HEK293 (cell line): ENCODE measurements around the gene BCL11A.
A peak's percentile ranks its signal among the peaks of the same experiment; 100 is the strongest.

Source experiments
- CTCF ChIA-PET: fragments of 350-600 bp; formaldehyde crosslinking; extraction: SDS; loops from one replicate; lab custom pipeline; 2021; ENCODE audit warnings: antibody characterized with exemption; lab: Yijun Ruan, JAX
- POLR2A ChIA-PET: fragments of 300-600 bp; formaldehyde crosslinking; extraction: SDS; loops from one replicate; lab custom pipeline; 2020; ENCODE audit warnings: antibody characterized with exemption, inconsistent platforms; lab: Yijun Ruan, JAX
- H3K27ac ChIP-seq: fragments of 200-500 bp; sonication (Bioruptor generic); 2 replicates; pipeline ENCODE4 v1.5.1; 2014; ENCODE audit warnings: low read depth, low read length, control low read depth, inconsistent platforms; ENCODE audit errors: extremely low read depth
- H3K36me3 ChIP-seq, 2 experiments: fragments of 200-500 bp in 1 of 2; sonication (Bioruptor generic) in 1 of 2; 1 replicate in 1 of 2; 2 replicates in 1 of 2; pipeline ENCODE4 v1.5.1; 2014 to 2017; ENCODE audit warnings: inconsistent platforms in 2 of 2, low read length in 2 of 2; ENCODE audit not compliant: control insufficient read depth in 2 of 2, insufficient read depth in 1 of 2
- H3K4me1 ChIP-seq: fragments of 200-500 bp; sonication (Bioruptor generic); 2 replicates; pipeline ENCODE4 v1.5.1; 2014; ENCODE audit warnings: mild to moderate bottlenecking, low read length, inconsistent platforms; ENCODE audit not compliant: control insufficient read depth, insufficient read depth
- H3K4me3 ChIP-seq: 2 replicates; pipeline ENCODE4 v1.5.1; 2011; ENCODE audit warnings: low read depth, mild to moderate bottlenecking, control low read depth, low read length, moderate library complexity
- H3K9me3 ChIP-seq: fragments of 200-500 bp; sonication (Bioruptor generic); 2 replicates; pipeline ENCODE4 v1.5.1; 2014; ENCODE audit warnings: low read depth, low read length, inconsistent platforms; ENCODE audit not compliant: control insufficient read depth, insufficient read depth
- FEZF1 ChIP-seq: fragments of 450-650 bp; formaldehyde crosslinking; IDR thresholded peaks from 2 replicates; pipeline ENCODE4 v1.5.1; 2016; ENCODE audit warnings: missing biosample characterization, missing genetic modification characterization
- GLIS1 ChIP-seq: fragments of 450-650 bp; formaldehyde crosslinking; IDR thresholded peaks from 2 replicates; pipeline ENCODE4 v1.5.1; 2016; ENCODE audit warnings: missing biosample characterization, missing genetic modification characterization
- KLF10 ChIP-seq: fragments of 450-650 bp; IDR thresholded peaks from 2 replicates; pipeline ENCODE4 v1.5.1; 2018; ENCODE audit warnings: missing biosample characterization, mild to moderate bottlenecking, missing genetic modification characterization
- KLF9 ChIP-seq: fragments of 450-650 bp; formaldehyde crosslinking; IDR thresholded peaks from 2 replicates; pipeline ENCODE4 v1.5.1; 2016; ENCODE audit warnings: missing biosample characterization, missing genetic modification characterization, low read depth
- PATZ1 ChIP-seq: fragments of 450-650 bp; formaldehyde crosslinking; IDR thresholded peaks from 2 replicates; pipeline ENCODE4 v1.5.1; 2016; ENCODE audit warnings: missing biosample characterization, missing genetic modification characterization
- SP3 ChIP-seq: fragments of 450-650 bp; formaldehyde crosslinking; IDR thresholded peaks from 2 replicates; pipeline ENCODE4 v1.5.1; 2016; ENCODE audit warnings: missing biosample characterization, missing genetic modification characterization
- ZBTB17 ChIP-seq: fragments of 450-650 bp; formaldehyde crosslinking; IDR thresholded peaks from 2 replicates; pipeline ENCODE4 v1.5.1; 2016; ENCODE audit warnings: missing biosample characterization, missing genetic modification characterization
- ZNF157 ChIP-seq: fragments of 450-650 bp; formaldehyde crosslinking; IDR thresholded peaks from 2 replicates; pipeline ENCODE4 v1.5.1; 2016; ENCODE audit warnings: missing biosample characterization, missing genetic modification characterization
- ZNF19 ChIP-seq: fragments of 450-650 bp; formaldehyde crosslinking; IDR thresholded peaks from 2 replicates; pipeline ENCODE4; 2016; ENCODE audit warnings: missing biosample characterization, missing genetic modification characterization, low read depth
- ZNF2 ChIP-seq: fragments of 450-650 bp; formaldehyde crosslinking; IDR thresholded peaks from 2 replicates; pipeline ENCODE4 v1.5.1; 2016; ENCODE audit warnings: missing biosample characterization, missing genetic modification characterization
- ZNF274 ChIP-seq, 2 experiments: fragments of 200-500 bp in 1 of 2; fragments of 450-650 bp in 1 of 2; sonication (Bioruptor generic) in 1 of 2; formaldehyde crosslinking in 1 of 2; IDR thresholded peaks; 2 replicates each; pipeline versions ENCODE4 v1.5.1 to v1.6.1; 2014 to 2016; ENCODE audit warnings: borderline replicate concordance in 1 of 2, inconsistent platforms in 1 of 2, low read length in 1 of 2, missing biosample characterization in 1 of 2, missing genetic modification characterization in 1 of 2
- ZNF341 ChIP-seq: fragments of 450-650 bp; formaldehyde crosslinking; IDR thresholded peaks from 2 replicates; pipeline ENCODE4; 2016; ENCODE audit warnings: low read depth, missing biosample characterization, missing genetic modification characterization
- ZNF416 ChIP-seq: fragments of 450-650 bp; formaldehyde crosslinking; IDR thresholded peaks from 2 replicates; pipeline ENCODE4 v1.5.1; 2016; ENCODE audit warnings: missing biosample characterization, missing genetic modification characterization
- ZNF423 ChIP-seq: fragments of 450-650 bp; formaldehyde crosslinking; IDR thresholded peaks from 2 replicates; pipeline ENCODE4 v1.5.1; 2016; ENCODE audit warnings: missing biosample characterization, missing genetic modification characterization
- ZNF433 ChIP-seq: fragments of 450-650 bp; formaldehyde crosslinking; IDR thresholded peaks from 2 replicates; pipeline ENCODE4 v1.5.1; 2016; ENCODE audit warnings: missing biosample characterization, missing genetic modification characterization, low read depth
- ZNF473 ChIP-seq: fragments of 450-650 bp; formaldehyde crosslinking; IDR thresholded peaks from 2 replicates; pipeline ENCODE4 v1.5.1; 2017; ENCODE audit warnings: missing biosample characterization, missing genetic modification characterization
- ZNF555 ChIP-seq: fragments of 450-650 bp; formaldehyde crosslinking; conservative IDR thresholded peaks from 2 replicates; pipeline ENCODE4 v1.5.1; 2017; ENCODE audit warnings: missing biosample characterization, mild to moderate bottlenecking, missing genetic modification characterization, inconsistent platforms
- ZNF585B ChIP-seq: fragments of 450-650 bp; formaldehyde crosslinking; IDR thresholded peaks from 2 replicates; pipeline ENCODE4 v1.5.1; 2016; ENCODE audit warnings: missing biosample characterization, missing genetic modification characterization
- ZNF621 ChIP-seq: fragments of 450-650 bp; formaldehyde crosslinking; IDR thresholded peaks from 2 replicates; pipeline ENCODE4 v1.5.1; 2017; ENCODE audit warnings: missing biosample characterization, missing genetic modification characterization
- ZNF670 ChIP-seq: fragments of 450-650 bp; formaldehyde crosslinking; IDR thresholded peaks from 2 replicates; pipeline ENCODE4 v1.5.1; 2016; ENCODE audit warnings: missing biosample characterization, missing genetic modification characterization, low read depth
- TF ChIP-seq, protein P1 (sequence below): IDR thresholded peaks from 2 replicates; pipeline ENCODE4 v1.6.1; 2011; ENCODE audit warnings: mild to moderate bottlenecking, low read depth, low read length, borderline replicate concordance
- TF ChIP-seq, protein P2 (sequence below): fragments of 450-650 bp; formaldehyde crosslinking; IDR thresholded peaks from 2 replicates; pipeline ENCODE4 v1.5.1; 2016; ENCODE audit warnings: missing biosample characterization, missing genetic modification characterization
- TF ChIP-seq, protein P3 (sequence below): fragments of 450-650 bp; formaldehyde crosslinking; IDR thresholded peaks from 2 replicates; pipeline ENCODE4 v1.5.1; 2016; ENCODE audit warnings: missing biosample characterization, missing genetic modification characterization
- TF ChIP-seq, protein P4 (sequence below): fragments of 450-650 bp; IDR thresholded peaks from 2 replicates; pipeline ENCODE4 v1.5.1; 2018; ENCODE audit warnings: missing biosample characterization, mild to moderate bottlenecking, missing genetic modification characterization

Gene BCL11A

GRCh38 chr2:60531701-60532133 is 21.7 kb downstream of the BCL11A start:
- peaks cover 63% of the 10 kb centered on the region for H3K4me1 ChIP-seq
- CTCF ChIA-PET, result interaction anchor here (0.6 kb wide), 1 partner anchor 298 kb away, joined by 3 read pairs; no protein-coding TSS in a partner anchor
- H3K9me3 ChIP-seq, result no peaks in the 10 kb centered on the region
- H3K4me3 ChIP-seq, result no peak overlapping the region
- POLR2A ChIA-PET, result no interaction called here
- TF ChIP-seq FEZF1 (tag by site-specific recombination) (no peak), ZNF416 (tag by site-specific recombination) (no peak), PATZ1 (tag by site-specific recombination) (peak; percentile 39; the same call in 1 of the 2 replicates), ZNF621 (tag by site-specific recombination) (no peak), ZNF2 (tag by site-specific recombination) (0 out of 2 replicates have a peak, but pooled peaks have one; percentile 32), ZNF274 (IDR thresholded peaks at IDR 0.05; ENCODE audit: low read length) (no peak), ZNF274 (tag by site-specific recombination; IDR thresholded peaks at IDR 0.05; ENCODE audit: borderline replicate concordance) (no peak), ZNF555 (tag by site-specific recombination) (no peak), KLF9 (peak; percentile 68), ZNF473 (tag by site-specific recombination) (no peak), KLF10 (tag by site-specific recombination) (no peak), ZNF585B (tag by site-specific recombination) (no peak), ZBTB17 (tag by site-specific recombination) (peak; percentile 28; the same call in 1 of the 2 replicates), ZNF19 (tag by site-specific recombination) (no peak), ZNF341 (tag by site-specific recombination) (peak; percentile 63)
- H3K36me3 ChIP-seq, result peaks cover 0 to 4% of the 10 kb centered on the region in 2 experiments; a peak in 1 of 3 replicates
- H3K27ac ChIP-seq, result peak overlapping the region; percentile 43; the same call in 1 of the 2 replicates

DNA sequence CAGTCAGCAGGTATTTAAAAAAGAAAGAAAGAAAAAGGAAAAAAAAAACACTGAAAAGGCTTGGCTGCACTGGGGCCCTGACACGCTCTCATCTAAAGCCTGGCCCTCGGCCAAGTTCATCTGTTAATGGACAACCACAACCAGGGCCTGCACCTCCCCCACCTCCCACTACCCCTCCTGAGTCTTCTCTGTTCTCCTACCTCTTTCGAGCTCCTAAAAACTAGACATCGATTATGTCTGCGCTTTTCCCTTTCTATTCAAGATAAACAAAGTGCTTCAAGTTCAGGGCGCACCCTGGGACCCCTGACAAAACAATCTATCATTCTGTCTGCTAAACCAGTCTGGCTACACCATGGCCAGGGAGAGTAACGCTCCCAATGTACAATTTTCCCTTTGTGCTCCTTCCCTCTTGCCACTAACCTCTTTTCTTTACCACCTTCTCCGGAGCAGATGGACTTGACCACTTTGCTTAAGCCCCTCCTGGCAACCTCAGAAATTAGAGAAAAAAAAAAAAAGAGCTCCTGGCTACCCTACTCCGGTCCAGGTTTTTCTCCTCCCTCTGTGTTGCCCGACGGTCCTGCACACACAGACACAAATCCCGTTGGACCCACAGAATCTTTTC is 22.7 kb downstream of the BCL11A start:
- Histone ChIP-seq H3K27ac (peak overlapping the region; percentile 85), H3K4me1 (peaks cover 59% of the 10 kb centered on the region), H3K36me3 (peaks cover 0 to 4% of the 10 kb centered on the region in 2 experiments; a peak in 1 of 3 replicates), H3K4me3 (peak overlapping the region; percentile 28), H3K9me3 (no peaks in the 10 kb centered on the region)
- ChIA-PET CTCF (interaction anchor here (0.6 to 1.2 kb wide), 8 partner anchors 10 to 378 kb away, joined by 3 to 4 read pairs (median 3); no protein-coding TSS in a partner anchor), POLR2A (interaction anchor here (1.0 to 1.6 kb wide), 4 partner anchors 9 to 94 kb away, joined by 3 to 12 read pairs (median 6); partner anchors contain the start of gene BCL11A)
- TF ChIP-seq ZNF433 (tag by site-specific recombination) (no peak), ZNF157 (tag by site-specific recombination) (no peak), SP3 (no peak), ZNF670 (tag by site-specific recombination) (no peak), ZNF473 (tag by site-specific recombination) (no peak), GLIS1 (tag by site-specific recombination) (peak; percentile 35; the same call in 1 of the 2 replicates), ZNF423 (tag by site-specific recombination) (no peak)
- TF ChIP-seq, protein P1, sequence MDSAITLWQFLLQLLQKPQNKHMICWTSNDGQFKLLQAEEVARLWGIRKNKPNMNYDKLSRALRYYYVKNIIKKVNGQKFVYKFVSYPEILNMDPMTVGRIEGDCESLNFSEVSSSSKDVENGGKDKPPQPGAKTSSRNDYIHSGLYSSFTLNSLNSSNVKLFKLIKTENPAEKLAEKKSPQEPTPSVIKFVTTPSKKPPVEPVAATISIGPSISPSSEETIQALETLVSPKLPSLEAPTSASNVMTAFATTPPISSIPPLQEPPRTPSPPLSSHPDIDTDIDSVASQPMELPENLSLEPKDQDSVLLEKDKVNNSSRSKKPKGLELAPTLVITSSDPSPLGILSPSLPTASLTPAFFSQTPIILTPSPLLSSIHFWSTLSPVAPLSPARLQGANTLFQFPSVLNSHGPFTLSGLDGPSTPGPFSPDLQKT, result no peak
- TF ChIP-seq, protein P2, sequence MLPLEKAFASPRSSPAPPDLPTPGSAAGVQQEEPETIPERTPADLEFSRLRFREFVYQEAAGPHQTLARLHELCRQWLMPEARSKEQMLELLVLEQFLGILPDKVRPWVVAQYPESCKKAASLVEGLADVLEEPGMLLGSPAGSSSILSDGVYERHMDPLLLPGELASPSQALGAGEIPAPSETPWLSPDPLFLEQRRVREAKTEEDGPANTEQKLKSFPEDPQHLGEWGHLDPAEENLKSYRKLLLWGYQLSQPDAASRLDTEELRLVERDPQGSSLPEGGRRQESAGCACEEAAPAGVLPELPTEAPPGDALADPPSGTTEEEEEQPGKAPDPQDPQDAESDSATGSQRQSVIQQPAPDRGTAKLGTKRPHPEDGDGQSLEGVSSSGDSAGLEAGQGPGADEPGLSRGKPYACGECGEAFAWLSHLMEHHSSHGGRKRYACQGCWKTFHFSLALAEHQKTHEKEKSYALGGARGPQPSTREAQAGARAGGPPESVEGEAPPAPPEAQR (tag by site-specific recombination), result no peak
- TF ChIP-seq, protein P3, sequence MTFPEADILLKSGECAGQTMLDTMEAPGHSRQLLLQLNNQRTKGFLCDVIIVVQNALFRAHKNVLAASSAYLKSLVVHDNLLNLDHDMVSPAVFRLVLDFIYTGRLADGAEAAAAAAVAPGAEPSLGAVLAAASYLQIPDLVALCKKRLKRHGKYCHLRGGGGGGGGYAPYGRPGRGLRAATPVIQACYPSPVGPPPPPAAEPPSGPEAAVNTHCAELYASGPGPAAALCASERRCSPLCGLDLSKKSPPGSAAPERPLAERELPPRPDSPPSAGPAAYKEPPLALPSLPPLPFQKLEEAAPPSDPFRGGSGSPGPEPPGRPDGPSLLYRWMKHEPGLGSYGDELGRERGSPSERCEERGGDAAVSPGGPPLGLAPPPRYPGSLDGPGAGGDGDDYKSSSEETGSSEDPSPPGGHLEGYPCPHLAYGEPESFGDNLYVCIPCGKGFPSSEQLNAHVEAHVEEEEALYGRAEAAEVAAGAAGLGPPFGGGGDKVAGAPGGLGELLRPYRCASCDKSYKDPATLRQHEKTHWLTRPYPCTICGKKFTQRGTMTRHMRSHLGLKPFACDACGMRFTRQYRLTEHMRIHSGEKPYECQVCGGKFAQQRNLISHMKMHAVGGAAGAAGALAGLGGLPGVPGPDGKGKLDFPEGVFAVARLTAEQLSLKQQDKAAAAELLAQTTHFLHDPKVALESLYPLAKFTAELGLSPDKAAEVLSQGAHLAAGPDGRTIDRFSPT (tag by site-specific recombination), result no peak
- TF ChIP-seq, protein P4, sequence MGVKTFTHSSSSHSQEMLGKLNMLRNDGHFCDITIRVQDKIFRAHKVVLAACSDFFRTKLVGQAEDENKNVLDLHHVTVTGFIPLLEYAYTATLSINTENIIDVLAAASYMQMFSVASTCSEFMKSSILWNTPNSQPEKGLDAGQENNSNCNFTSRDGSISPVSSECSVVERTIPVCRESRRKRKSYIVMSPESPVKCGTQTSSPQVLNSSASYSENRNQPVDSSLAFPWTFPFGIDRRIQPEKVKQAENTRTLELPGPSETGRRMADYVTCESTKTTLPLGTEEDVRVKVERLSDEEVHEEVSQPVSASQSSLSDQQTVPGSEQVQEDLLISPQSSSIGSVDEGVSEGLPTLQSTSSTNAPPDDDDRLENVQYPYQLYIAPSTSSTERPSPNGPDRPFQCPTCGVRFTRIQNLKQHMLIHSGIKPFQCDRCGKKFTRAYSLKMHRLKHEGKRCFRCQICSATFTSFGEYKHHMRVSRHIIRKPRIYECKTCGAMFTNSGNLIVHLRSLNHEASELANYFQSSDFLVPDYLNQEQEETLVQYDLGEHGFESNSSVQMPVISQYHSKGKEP (tag by site-specific recombination), result peak; percentile 65; the same call in 1 of the 2 replicates
